Suprapubic skin (tissue), 4 donors: ENCODE results near the gene GAL3ST2. TPM values are rescaled to one million over a fixed set of nuclear protein-coding genes. Genes with fewer than 3 reads are reported as not detected.

ENCODE experiments used
- DNase-seq, 2 donors: peaks; one replicate each; pipeline ENCODE4 v3.0.0-alpha.2; 2019; ENCODE audit warnings: low spot score in 2 of 2
- H3K27ac ChIP-seq: fragments of 200-600 bp; sonication (generic); one replicate; pipeline ENCODE4 v1.5.1; 2019
- H3K27me3 ChIP-seq: fragments of 200-600 bp; sonication (generic); one replicate; pipeline ENCODE4 v1.5.1; 2019
- H3K36me3 ChIP-seq: fragments of 200-600 bp; sonication (generic); one replicate; pipeline ENCODE4 v1.5.1; 2019
- H3K4me1 ChIP-seq: fragments of 200-600 bp; sonication (generic); one replicate; pipeline ENCODE4 v1.5.1; 2019
- H3K4me3 ChIP-seq: fragments of 200-600 bp; sonication (generic); one replicate; pipeline ENCODE4 v1.5.1; 2019; ENCODE audit warnings: mild to moderate bottlenecking
- H3K9me3 ChIP-seq: fragments of 200-600 bp; sonication (generic); one replicate; pipeline ENCODE4 v1.5.1; 2019
- EP300 ChIP-seq: sonication (generic); formaldehyde crosslinking; IDR thresholded peaks from one replicate; pipeline ENCODE4 v1.6.1; 2017; ENCODE audit warnings: antibody characterized with exemption
- POLR2A ChIP-seq, 2 donors: fragments of 450-650 bp; IDR thresholded peaks; one replicate each; pipeline ENCODE4 v1.6.1; 2017; ENCODE audit warnings: antibody characterized with exemption in 2 of 2, mild to moderate bottlenecking in 2 of 2, moderate library complexity in 2 of 2
- POLR2AphosphoS5 ChIP-seq, 3 donors: sonication (generic); formaldehyde crosslinking; IDR thresholded peaks; one replicate each; pipeline ENCODE4 v1.6.1; 2017; ENCODE audit warnings: antibody characterized with exemption in 3 of 3
- WGBS: methylation state at CpG from one replicate; pipeline ENCODE4 v1.1.5; 2018; 5-methylcytosine and 5-hydroxymethylcytosine counted together
- total RNA-seq, 4 donors: library from RNA; depleted of rRNA; stranded (reverse); fragments of >200 nt; gene quantifications; one replicate each; pipeline ENCODE4 v1.1.0, GENCODE V29; 2016
- TF ChIP-seq, protein P1 (sequence below), 2 donors: fragments of 200-600 bp in 1 of 2; fragments of 450-650 bp in 1 of 2; sonication (generic) in 1 of 2; IDR thresholded peaks; one replicate each; pipeline ENCODE4 v1.5.1; 2016 to 2019; ENCODE audit warnings: antibody characterized with exemption in 2 of 2, mild to moderate bottlenecking in 1 of 2, moderate library complexity in 1 of 2

Gene GAL3ST2
- not detected for total RNA-seq

DNA sequence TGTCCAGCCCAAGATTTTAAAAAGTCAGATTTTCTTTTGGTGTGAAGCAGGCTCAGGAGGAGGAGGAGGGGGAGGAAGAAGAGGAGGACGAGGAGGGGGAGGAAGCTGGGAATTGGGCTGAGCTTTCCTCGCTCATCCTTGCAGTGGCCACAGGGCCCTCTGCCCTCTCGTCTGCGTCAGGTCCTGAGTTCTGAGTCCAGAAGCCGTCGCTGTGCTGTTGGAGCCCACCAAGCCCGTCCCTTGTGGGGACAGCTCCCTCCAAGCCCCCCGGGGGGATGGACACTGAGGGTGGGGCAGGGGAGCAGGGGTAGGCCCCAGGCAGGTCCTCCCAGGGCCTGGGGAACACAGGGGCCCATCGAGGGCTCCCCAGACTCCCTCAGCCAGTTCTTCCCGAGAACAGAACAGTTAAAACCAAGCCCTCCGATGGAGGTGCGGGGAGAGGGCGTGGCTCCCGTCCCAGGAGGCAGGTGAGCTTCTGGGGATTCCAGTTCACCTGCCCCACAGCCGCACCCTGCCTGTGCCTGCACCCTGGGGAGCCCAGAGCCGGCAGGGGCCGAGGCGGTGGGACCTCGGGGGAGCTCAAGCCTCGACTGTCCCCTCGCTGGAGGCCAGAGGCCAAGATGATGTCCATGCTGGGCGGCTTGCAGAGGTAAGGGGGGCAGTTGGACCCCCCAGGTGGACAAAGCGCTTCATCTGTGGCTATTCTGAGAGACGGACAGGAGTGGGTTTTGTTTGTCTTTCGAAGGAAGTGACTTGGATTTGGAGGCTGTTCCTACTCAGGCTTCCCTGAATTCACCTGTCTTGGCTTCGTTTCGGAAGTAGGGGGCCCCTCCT, at the start of gene GAL3ST2:
TSS of gene GAL3ST2 (plus strand) at position 487 of the 834 bp plus-strand sequence. CDS start at position 621, 134 bp downstream.
- peaks cover 10% of the 10 kb centered on the region for H3K27me3 ChIP-seq
- WGBS: 61% methylated on average over 12 of the region's 27 CpGs

DNA sequence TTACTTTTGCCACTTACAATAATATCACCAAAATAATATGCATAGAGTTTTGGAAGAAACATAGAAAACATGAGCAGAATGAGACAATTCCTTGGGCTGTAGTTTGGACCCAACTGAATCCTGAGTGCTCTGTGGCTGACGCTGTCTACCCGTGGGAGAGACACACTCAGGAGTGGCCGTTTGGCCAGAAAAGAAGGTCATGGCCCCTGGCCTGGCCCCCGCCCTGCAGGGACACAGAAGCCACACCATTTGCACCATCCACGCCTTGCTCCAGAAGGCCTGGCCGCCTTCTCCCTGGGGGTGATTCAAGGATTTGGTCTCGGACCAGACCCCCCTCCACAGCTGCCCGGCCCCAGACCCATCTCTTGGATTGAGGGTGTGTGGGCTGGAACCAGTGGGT, 48.6 kb upstream of the GAL3ST2 start:
- Histone ChIP-seq H3K4me1 (peaks cover 2% of the 10 kb centered on the region), H3K36me3 (peaks cover 32% of the 10 kb centered on the region), H3K9me3 (no peaks in the 10 kb centered on the region), H3K27ac (no peak overlapping the region), H3K27me3 (no peaks in the 10 kb centered on the region), H3K4me3 (no peak overlapping the region)
- TF ChIP-seq POLR2A (IDR thresholded peaks at IDR 0.05) (no peak), POLR2AphosphoS5 (IDR thresholded peaks at IDR 0.05) (no peak), EP300 (no peak)
- TF ChIP-seq, protein P1, sequence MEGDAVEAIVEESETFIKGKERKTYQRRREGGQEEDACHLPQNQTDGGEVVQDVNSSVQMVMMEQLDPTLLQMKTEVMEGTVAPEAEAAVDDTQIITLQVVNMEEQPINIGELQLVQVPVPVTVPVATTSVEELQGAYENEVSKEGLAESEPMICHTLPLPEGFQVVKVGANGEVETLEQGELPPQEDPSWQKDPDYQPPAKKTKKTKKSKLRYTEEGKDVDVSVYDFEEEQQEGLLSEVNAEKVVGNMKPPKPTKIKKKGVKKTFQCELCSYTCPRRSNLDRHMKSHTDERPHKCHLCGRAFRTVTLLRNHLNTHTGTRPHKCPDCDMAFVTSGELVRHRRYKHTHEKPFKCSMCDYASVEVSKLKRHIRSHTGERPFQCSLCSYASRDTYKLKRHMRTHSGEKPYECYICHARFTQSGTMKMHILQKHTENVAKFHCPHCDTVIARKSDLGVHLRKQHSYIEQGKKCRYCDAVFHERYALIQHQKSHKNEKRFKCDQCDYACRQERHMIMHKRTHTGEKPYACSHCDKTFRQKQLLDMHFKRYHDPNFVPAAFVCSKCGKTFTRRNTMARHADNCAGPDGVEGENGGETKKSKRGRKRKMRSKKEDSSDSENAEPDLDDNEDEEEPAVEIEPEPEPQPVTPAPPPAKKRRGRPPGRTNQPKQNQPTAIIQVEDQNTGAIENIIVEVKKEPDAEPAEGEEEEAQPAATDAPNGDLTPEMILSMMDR (IDR thresholded peaks at IDR 0.05): no peak
- no peak for DNase-seq
- WGBS: 79% methylated on average over 8 of the region's 8 CpGs

More for the DNA sequence above, at the start of gene GAL3ST2:
- no peak for DNase-seq
- Histone ChIP-seq H3K4me1 (peaks cover 13% of the 10 kb centered on the region), H3K4me3 (no peak within 1 kb of the TSS), H3K27ac (no peak within 1 kb of the TSS), H3K9me3 (no peaks in the 10 kb centered on the region), H3K36me3 (no peaks in the 10 kb centered on the region)
- TF ChIP-seq POLR2A (IDR thresholded peaks at IDR 0.05) (no peak), POLR2AphosphoS5 (IDR thresholded peaks at IDR 0.05) (no peak), EP300 (no peak)
- TF ChIP-seq, protein P1 (IDR thresholded peaks at IDR 0.05): no peak

DNA sequence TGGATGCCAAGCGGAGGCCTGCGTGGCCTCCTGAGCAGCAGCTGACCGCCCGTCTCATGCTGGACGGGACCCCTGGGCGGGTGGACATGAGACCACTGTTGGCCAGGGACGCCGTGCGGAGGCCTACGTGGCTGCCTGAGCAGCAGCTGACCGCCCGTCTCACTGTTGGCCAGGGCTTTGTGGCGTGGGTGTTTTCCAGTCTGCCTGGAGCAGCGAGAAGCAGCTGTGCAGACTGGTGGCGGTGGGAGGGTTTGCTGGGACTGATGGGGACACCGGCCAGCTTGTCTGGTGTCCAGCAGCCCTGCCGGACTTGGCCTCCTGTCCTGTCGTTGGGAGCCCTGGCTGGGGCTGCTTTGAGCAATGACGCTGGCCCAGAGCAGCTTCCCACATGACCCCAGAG, 48.0 kb upstream of the GAL3ST2 start:
- Histone ChIP-seq H3K9me3 (no peaks in the 10 kb centered on the region), H3K36me3 (peaks cover 26% of the 10 kb centered on the region), H3K27ac (no peak overlapping the region), H3K27me3 (no peaks in the 10 kb centered on the region), H3K4me1 (peaks cover 3% of the 10 kb centered on the region), H3K4me3 (no peak overlapping the region)
- WGBS: 64% methylated on average over 10 of the region's 19 CpGs
- DNase-seq: no peak
- TF ChIP-seq POLR2A (IDR thresholded peaks at IDR 0.05): no peak
- TF ChIP-seq EP300: no peak
- no peak for TF ChIP-seq POLR2AphosphoS5 (IDR thresholded peaks at IDR 0.05)
- TF ChIP-seq, protein P1 (IDR thresholded peaks at IDR 0.05): no peak

DNA sequence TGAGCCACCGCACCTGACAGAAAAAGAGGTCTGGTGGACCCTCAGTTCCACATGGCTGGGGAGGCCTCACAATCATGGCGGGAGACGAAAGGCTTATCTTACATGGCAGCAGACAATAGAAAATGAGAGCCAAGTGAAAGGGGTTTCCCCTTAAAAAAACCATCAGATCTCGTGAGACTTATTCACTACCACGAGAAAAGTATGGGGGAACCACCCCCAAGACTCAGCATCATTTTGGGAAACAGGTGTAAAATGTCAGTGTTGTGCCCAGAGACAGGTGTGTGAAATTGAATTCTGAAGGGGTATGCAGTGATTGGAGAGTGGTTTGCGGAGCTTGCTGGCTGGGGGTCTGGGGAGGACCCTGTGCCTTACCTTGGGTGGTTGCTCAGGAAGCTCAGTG, 46.8 kb upstream of the GAL3ST2 start:
- Histone ChIP-seq H3K9me3 (no peaks in the 10 kb centered on the region), H3K4me1 (peaks cover 10% of the 10 kb centered on the region), H3K36me3 (peaks cover 13% of the 10 kb centered on the region), H3K4me3 (no peak overlapping the region), H3K27ac (no peak overlapping the region), H3K27me3 (no peaks in the 10 kb centered on the region)
- DNase-seq: no peak
- TF ChIP-seq EP300 (no peak), POLR2AphosphoS5 (IDR thresholded peaks at IDR 0.05) (no peak), POLR2A (IDR thresholded peaks at IDR 0.05) (no peak)
- TF ChIP-seq, protein P1 (IDR thresholded peaks at IDR 0.05): no peak
- WGBS: 93% methylated on average over 6 of the region's 6 CpGs

DNA sequence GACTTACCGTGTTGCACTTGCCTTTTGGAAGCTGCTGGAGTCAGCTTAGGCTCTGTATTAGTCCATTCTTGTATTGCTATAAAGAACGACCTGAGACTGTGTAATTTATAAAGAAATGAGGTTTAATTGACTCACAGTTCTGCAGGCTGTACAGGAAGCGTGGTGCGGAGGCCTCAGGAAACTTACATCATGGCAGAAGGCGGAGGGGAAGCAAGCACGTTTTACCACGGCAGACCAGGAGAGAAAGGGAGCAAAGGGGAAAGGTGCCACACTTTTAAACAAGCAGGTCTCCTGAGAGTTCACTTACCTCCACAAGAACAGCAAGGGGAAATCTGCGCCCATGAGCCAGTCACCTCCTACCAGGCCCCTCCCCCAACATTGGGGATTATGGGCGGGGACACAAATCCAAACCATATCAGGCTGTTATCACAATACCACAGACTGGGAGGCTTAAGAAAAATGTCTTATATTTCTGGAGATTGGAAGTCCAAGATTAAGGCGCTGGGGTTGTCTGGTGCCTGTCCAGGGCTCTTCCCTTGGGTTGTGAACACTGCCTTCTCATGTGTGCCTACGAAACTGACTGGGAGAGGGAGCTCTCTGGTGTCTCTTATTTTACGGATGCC, 45.8 kb upstream of the GAL3ST2 start:
- WGBS: 82% methylated on average over 12 of the region's 12 CpGs
- H3K27me3 ChIP-seq: no peaks in the 10 kb centered on the region

More for the DNA sequence above, 45.8 kb upstream of the GAL3ST2 start:
- Histone ChIP-seq H3K27ac (no peak overlapping the region), H3K4me3 (no peak overlapping the region), H3K9me3 (no peaks in the 10 kb centered on the region), H3K4me1 (peaks cover 14% of the 10 kb centered on the region), H3K36me3 (peaks cover 7% of the 10 kb centered on the region)
- TF ChIP-seq EP300: no peak
- no peak for TF ChIP-seq POLR2A (IDR thresholded peaks at IDR 0.05)
- no peak for TF ChIP-seq POLR2AphosphoS5 (IDR thresholded peaks at IDR 0.05)
- TF ChIP-seq, protein P1 (IDR thresholded peaks at IDR 0.05): no peak
- DNase-seq: no peak
